Kidney epithelial cell (primary cell): Measurements from ENCODE around the gene SCAF1. TPM values are rescaled to one million over a fixed set of nuclear protein-coding genes. Genes with fewer than 3 reads are reported as not detected.
A peak's percentile ranks its signal among the peaks of the same experiment; 100 is the strongest.

Experiments
- DNase-seq: peaks from one replicate; pipeline ENCODE4 v3.0.0-alpha.2; 2010; ENCODE audit warnings: low read depth
- H3K27me3 ChIP-seq: 2 replicates; pipeline ENCODE4 v1.6.0; 2011; ENCODE audit warnings: low read length; ENCODE audit not compliant: control insufficient read depth, insufficient read depth
- H3K36me3 ChIP-seq: 2 replicates; pipeline ENCODE4 v1.5.1; 2011; ENCODE audit warnings: low read length; ENCODE audit not compliant: control insufficient read depth, insufficient read depth
- H3K4me3 ChIP-seq: 2 replicates; pipeline ENCODE4 v1.5.1; 2011; ENCODE audit warnings: low read depth, mild to moderate bottlenecking, control low read depth, low read length
- total RNA-seq: library from RNA; depleted of rRNA; stranded (reverse); fragments of >200 nt; gene quantifications from 2 replicates; pipeline ENCODE4 v1.2.3, GENCODE V29; 2015
- TF ChIP-seq, protein P1 (sequence below): IDR thresholded peaks from 2 replicates; pipeline ENCODE4 v1.5.1; 2011; ENCODE audit warnings: mild to moderate bottlenecking, moderate library complexity, low read length, control low read depth, inconsistent platforms; ENCODE audit not compliant: insufficient read depth, poor library complexity, severe bottlenecking

SCAF1 gene
- total RNA-seq, 1 donor from 2014 or later: 38.9 TPM

DNA sequence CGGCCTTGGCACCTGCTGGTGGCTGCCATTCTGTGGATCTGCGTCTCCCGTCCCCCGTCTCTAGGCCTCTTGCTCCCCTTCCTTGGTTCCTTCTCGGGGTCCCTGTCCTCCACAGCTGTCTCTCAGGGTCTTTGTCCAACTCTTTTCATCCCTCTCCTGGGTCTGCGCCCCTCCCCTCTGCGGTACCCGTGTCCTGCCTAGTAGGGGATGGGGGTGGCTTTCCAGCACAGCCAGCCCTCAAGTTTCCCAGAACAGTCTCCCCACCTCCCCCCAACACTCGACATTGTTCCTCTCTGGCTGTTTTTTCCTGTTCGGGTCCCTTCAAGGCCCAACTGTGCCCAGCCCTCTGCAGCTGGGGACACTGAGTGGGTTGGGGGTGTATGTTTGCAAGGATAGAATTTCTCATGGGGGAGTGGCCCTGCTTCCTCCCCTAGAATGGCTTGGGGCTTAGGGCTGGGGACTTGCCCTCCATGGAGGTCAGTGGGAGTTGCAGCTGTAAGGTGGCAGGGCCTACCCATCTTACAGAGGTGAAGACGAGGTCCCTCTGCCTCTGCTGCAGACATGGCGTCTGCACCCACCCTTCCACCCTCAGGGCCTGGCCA lies 46.6 kb downstream of the SCAF1 start:
- peaks cover 4% of the 10 kb centered on the region for H3K27me3 ChIP-seq
- no peak overlapping the region for H3K4me3 ChIP-seq
- DNase-seq: no peak
- TF ChIP-seq, protein P1, sequence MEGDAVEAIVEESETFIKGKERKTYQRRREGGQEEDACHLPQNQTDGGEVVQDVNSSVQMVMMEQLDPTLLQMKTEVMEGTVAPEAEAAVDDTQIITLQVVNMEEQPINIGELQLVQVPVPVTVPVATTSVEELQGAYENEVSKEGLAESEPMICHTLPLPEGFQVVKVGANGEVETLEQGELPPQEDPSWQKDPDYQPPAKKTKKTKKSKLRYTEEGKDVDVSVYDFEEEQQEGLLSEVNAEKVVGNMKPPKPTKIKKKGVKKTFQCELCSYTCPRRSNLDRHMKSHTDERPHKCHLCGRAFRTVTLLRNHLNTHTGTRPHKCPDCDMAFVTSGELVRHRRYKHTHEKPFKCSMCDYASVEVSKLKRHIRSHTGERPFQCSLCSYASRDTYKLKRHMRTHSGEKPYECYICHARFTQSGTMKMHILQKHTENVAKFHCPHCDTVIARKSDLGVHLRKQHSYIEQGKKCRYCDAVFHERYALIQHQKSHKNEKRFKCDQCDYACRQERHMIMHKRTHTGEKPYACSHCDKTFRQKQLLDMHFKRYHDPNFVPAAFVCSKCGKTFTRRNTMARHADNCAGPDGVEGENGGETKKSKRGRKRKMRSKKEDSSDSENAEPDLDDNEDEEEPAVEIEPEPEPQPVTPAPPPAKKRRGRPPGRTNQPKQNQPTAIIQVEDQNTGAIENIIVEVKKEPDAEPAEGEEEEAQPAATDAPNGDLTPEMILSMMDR: no peak
- peaks cover 4% of the 10 kb centered on the region for H3K36me3 ChIP-seq

DNA sequence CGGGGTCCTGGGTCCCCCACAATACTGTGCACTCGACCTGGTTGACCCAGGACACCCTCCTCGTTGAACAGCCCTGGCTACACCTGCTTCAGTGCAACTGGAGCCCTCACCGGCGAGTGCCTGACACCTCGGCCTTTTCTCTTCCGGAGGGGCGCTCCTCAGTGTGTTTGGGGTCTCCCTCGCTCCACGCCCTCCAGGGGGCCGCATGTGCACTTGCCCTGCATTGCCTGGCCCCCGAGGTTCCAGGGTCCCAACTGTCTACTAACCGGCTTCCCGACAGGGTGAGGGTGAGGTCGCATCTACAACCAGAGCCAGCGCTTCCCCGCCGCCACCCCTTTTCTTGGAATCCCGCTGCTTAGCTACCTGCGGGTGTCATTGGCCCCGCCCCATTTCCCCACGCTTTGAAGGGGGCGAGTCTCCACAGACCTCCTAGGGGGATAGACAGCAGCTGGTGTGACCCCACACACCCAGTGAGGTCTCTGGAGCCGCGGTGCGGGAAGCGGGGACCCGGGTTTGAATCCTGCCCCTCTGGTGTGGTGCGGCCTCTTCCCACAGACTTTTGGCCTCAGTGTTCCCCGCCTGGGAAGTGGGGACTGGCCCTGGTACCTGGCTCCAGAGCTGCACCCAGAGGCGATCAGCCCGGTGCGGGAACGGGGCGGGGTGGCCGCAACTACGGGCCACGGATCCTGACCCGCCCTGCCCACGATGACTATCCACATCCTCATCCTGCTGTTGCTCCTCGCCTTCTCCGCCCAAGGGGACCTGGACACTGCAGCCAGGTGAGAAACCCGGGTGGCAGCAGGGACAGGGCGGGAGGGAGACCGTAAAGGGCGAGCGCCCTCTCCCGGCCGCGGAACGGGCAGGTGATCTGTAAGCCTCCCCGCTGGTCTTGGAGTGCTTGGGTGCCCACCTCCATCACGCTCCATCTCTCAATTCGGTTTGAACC lies 47.4 kb downstream of the SCAF1 start, which contains the start of gene ADM5:
Gene ADM5 (plus strand): TSS at position 462 of the 946 bp plus-strand sequence. CDS start 244 bp downstream, at position 706.
- no peak for DNase-seq
- peaks cover 4% of the 10 kb centered on the region for H3K36me3 ChIP-seq
- peaks cover 4% of the 10 kb centered on the region for H3K27me3 ChIP-seq
- TF ChIP-seq, protein P1: peak; percentile 77
- peak within 1 kb of the TSS; percentile 49 for H3K4me3 ChIP-seq

DNA sequence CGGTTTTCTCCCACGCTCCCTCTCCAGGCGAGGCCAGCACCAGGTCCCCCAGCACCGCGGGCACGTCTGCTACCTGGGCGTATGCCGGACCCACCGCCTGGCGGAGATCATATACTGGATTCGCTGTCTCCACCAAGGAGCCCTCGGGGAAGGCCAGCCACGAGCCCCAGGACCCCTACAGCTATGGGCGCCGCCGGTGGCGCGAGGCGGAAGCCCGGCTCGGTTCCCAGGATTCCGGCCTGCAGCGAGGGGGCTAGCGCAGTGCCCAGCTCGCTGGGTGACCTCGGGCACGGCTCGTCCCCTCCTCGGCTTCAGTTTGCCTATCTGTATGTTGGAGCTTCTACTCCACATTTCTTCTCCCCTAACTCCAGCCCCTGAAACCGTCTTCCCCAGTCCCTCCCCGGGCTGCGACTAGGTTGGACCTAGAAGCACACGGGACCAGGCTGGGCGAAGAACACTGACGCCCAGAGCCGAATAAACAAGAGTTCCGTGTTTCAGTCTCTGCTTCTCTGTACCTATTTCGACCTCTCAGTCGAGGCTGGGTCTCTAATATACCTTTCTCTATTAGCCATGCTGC lies 48.2 kb downstream of the SCAF1 start:
- peak overlapping the region; percentile 49 for H3K4me3 ChIP-seq
- DNase-seq: no peak
- TF ChIP-seq, protein P1: no peak
- H3K36me3 ChIP-seq: peaks cover 4% of the 10 kb centered on the region
- peaks cover 4% of the 10 kb centered on the region for H3K27me3 ChIP-seq

DNA sequence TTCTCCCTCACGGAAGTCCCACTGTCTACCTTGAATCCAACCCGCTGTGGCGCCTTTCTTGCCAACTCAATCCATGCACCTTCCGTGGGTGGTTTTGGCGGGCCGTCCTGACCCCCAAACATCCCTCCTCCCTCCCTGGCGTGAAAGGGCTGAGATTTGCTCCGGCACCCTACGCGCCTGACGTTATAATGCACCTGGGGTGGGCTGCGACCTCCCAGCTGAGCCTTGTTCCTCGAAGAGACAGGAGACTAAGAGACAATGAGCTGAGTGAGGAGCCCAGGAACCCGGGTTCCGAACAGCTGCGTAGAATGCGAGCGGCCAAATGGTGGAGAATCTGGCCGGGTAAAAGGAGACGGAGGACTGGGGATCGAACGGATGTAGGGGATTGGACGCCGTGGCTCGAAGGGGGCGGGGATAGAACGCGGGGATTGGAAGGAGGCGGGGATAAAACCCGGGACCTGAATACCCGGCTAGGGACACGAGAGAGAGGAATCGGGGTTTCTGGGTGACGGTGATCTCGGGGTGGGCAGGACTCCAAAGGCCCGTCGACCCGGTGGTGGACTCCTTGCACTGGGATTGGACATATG lies 48.7 kb downstream of the SCAF1 start, which contains the start of gene CPT1C:
Gene CPT1C (plus strand): TSS at position 461 of the 587 bp plus-strand sequence. CDS start 1,137 bp downstream, outside the sequence.
- no peak for DNase-seq
- peak within 1 kb of the TSS; percentile 49 for H3K4me3 ChIP-seq
- H3K36me3 ChIP-seq: peaks cover 4% of the 10 kb centered on the region
- TF ChIP-seq, protein P1: no peak
- peaks cover 4% of the 10 kb centered on the region for H3K27me3 ChIP-seq

DNA sequence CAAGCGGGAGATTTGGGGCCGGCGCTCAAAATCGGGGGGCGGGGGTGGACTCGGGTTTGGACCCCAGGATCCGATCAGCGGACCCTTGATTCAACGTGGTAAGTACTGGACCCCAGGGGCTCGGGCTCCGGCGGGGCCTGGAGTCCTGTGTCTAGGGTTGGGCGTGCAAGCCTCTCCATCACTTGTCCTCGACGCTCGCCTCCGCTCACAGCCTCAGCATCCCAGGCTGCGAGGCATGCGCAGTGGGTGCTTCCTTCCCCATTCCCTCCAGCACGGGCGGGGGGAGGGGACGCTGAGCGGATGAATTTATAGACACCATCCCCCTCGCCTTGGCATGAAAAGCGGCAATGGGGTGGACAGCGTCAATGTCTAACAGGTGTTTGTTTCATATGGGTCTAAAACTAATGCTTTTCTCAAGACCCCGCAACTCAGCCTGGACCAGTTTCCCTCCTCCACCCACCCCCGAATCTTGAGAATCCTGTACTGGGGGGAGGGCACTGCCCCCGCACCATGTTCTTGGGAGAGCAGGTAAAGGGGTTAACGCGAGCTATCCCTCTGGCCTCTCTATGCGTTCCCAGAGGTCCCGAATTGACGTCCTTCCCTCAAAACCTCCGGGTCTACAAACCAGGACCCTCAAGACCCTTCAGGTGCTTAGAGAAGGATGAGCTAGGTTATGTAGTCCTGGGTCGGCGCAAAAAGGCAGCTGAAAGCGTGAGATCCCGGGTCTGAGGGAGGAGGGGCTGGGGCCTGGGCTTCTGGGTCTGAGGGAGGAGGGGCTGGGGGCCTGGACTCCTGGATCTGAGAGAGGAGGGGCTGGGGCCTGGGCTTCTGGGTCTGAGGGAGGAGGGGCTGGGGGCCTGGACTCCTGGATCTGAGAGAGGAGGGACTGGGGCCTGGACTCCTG lies 49.5 kb downstream of the SCAF1 start:
- TF ChIP-seq, protein P1: no peak
- Histone ChIP-seq H3K4me3 (peak overlapping the region; percentile 49), H3K27me3 (peaks cover 4% of the 10 kb centered on the region), H3K36me3 (peaks cover 3% of the 10 kb centered on the region)
- no peak for DNase-seq
